ENCODE measurements around the gene ZNF765. TPM values are rescaled to one million over a fixed set of nuclear protein-coding genes. Genes with fewer than 3 reads are reported as not detected.
"Not testable (repeated sequence)": the region's sequence is repeated elsewhere in the genome, so short reads cannot be mapped to it uniquely, and the experiment has no call there.

ZNF765 gene
- total RNA-seq, 6 donors from 2014 or later = 7.9 to 21.0 (median 10.5) TPM

- H3K4me1 ChIP-seq = peaks cover 0 to 6% (median 6%) of the 10 kb centered on the region in 4 donors
- H3K27me3 ChIP-seq = no peaks in the 10 kb centered on the region
- H3K36me3 ChIP-seq = peaks cover 0 to 27% (median 3%) of the 10 kb centered on the region in 4 donors
- DNase-seq = peak; percentile 24 to 81
- peak overlapping the region; percentile 75 to 85 (median 82) for H3K27ac ChIP-seq
- peak overlapping the region; percentile 37 to 66 (median 60) for H3K4me3 ChIP-seq
- 1% methylated on average over 21 to 24 of the region's 30 CpGs for WGBS, 2 donors
- TF ChIP-seq POLR2AphosphoS5 (IDR thresholded peaks at IDR 0.05) (no peak), POLR2A (IDR thresholded peaks at IDR 0.05) (no peak), EP300 (IDR thresholded peaks at IDR 0.05) (no peak), CTCF (IDR thresholded peaks at IDR 0.05) (no peak)
- no peaks in the 10 kb centered on the region for H3K9me3 ChIP-seq
- peak; percentile 49 to 66 for ATAC-seq (ENCODE audit: low FRiP score in 2 of 2)
Measured at GRCh38 chr19:53432088-53432661, 37.2 kb downstream of the ZNF765 start.

GRCh38 chr19:53443809-53444208, 48.9 kb downstream of the ZNF765 start:
- Histone ChIP-seq H3K36me3 (peaks cover 5 to 73% (median 31%) of the 10 kb centered on the region in 4 donors), H3K9me3 (peaks cover 0 to 39% (median 31%) of the 10 kb centered on the region in 4 donors)
- H3K27me3 ChIP-seq; ATAC-seq (ENCODE audit: low FRiP score in 2 of 2); DNase-seq; H3K27ac ChIP-seq; H3K4me3 ChIP-seq; H3K4me1 ChIP-seq: not testable (repeated sequence)
- 90 to 95% methylated on average over 2 of the region's 2 CpGs for WGBS, 2 donors

- DNase-seq; H3K4me3 ChIP-seq; H3K27me3 ChIP-seq; H3K4me1 ChIP-seq; ATAC-seq (ENCODE audit: low FRiP score in 2 of 2); H3K27ac ChIP-seq: not testable (repeated sequence)
- Histone ChIP-seq H3K9me3 (peaks cover 0 to 41% (median 32%) of the 10 kb centered on the region in 4 donors), H3K36me3 (peaks cover 15 to 72% (median 47%) of the 10 kb centered on the region in 4 donors)
- 97 to 99% methylated on average over 5 of the region's 5 CpGs for WGBS, 2 donors
Measured at GRCh38 chr19:53447196-53447595, 52.2 kb downstream of the ZNF765 start.

GRCh38 chr19:53455828-53456227, 60.9 kb downstream of the ZNF765 start:
- no peak for TF ChIP-seq POLR2A (IDR thresholded peaks at IDR 0.05)
- TF ChIP-seq EP300 (IDR thresholded peaks at IDR 0.05) = no peak
- no peak for TF ChIP-seq POLR2AphosphoS5 (IDR thresholded peaks at IDR 0.05)
- no peak for TF ChIP-seq CTCF (IDR thresholded peaks at IDR 0.05)
- Histone ChIP-seq H3K4me3 (no peak overlapping the region), H3K36me3 (peaks cover 36 to 53% (median 45%) of the 10 kb centered on the region in 4 donors), H3K9me3 (peaks cover 3 to 77% (median 70%) of the 10 kb centered on the region in 4 donors), H3K27me3 (no peaks in the 10 kb centered on the region), H3K4me1 (no peaks in the 10 kb centered on the region), H3K27ac (no peak overlapping the region)
- WGBS, 2 donors = 91 to 93% methylated on average over 9 of the region's 9 CpGs
- ATAC-seq (ENCODE audit: low FRiP score in 2 of 2) (no peak), DNase-seq (no peak)

- peaks cover 3 to 55% (median 46%) of the 10 kb centered on the region in 4 donors for H3K9me3 ChIP-seq
- not testable (repeated sequence) for H3K4me3 ChIP-seq; ATAC-seq (ENCODE audit: low FRiP score in 2 of 2); H3K36me3 ChIP-seq; H3K27me3 ChIP-seq; DNase-seq; H3K27ac ChIP-seq; H3K4me1 ChIP-seq
- WGBS, 2 donors = 62% methylated on average over 11 of the region's 11 CpGs
Measured at GRCh38 chr19:53460131-53460721, 65.3 kb downstream of the ZNF765 start.

GRCh38 chr19:53461866-53462265, 66.9 kb downstream of the ZNF765 start:
- ATAC-seq (ENCODE audit: low FRiP score in 2 of 2) = no peak
- no peaks in the 10 kb centered on the region for H3K36me3 ChIP-seq
- H3K9me3 ChIP-seq = peaks cover 3 to 39% (median 30%) of the 10 kb centered on the region in 4 donors
- H3K4me3 ChIP-seq = no peak overlapping the region
- H3K4me1 ChIP-seq = peaks cover 0 to 5% (median 4%) of the 10 kb centered on the region in 4 donors
- no peak for DNase-seq
- 90 to 95% methylated on average over 6 of the region's 6 CpGs for WGBS, 2 donors
- TF ChIP-seq EP300 (IDR thresholded peaks at IDR 0.05) = no peak
- H3K27me3 ChIP-seq = no peaks in the 10 kb centered on the region
- H3K27ac ChIP-seq = no peak overlapping the region

GRCh38 chr19:53462861-53463260, 67.9 kb downstream of the ZNF765 start:
- ATAC-seq (ENCODE audit: low FRiP score in 2 of 2) (no peak), DNase-seq (no peak)
- H3K9me3 ChIP-seq = peaks cover 3 to 29% (median 20%) of the 10 kb centered on the region in 4 donors
- peak overlapping the region in 1 of 4 donors; percentile 20 for H3K4me3 ChIP-seq
- no peak for TF ChIP-seq POLR2AphosphoS5 (IDR thresholded peaks at IDR 0.05)
- peaks cover 0 to 7% (median 6%) of the 10 kb centered on the region in 4 donors for H3K4me1 ChIP-seq
- peak overlapping the region in 2 of 4 donors; percentile 46 to 65 for H3K27ac ChIP-seq
- H3K36me3 ChIP-seq = no peaks in the 10 kb centered on the region
- 61 to 73% methylated on average over 14 of the region's 14 CpGs for WGBS, 2 donors
- no peaks in the 10 kb centered on the region for H3K27me3 ChIP-seq

Data from upper lobe of left lung (tissue), 6 donors.